Stimulated activated CD4-positive, alpha-beta T cell treated with anti-CD3 and anti-CD28 coated beads, Interleukin-4, amount 100 ng/mL, for 4 hours (primary cell): Measurements from ENCODE around the gene LACTBL1.

Experiments used
- DNase-seq, 2 experiments: peaks; one replicate each; pipeline ENCODE4 v3.0.0-alpha.2; 2020

Gene LACTBL1

GRCh38 chr1:22908880-22909426, 63.7 kb downstream of the LACTBL1 start:
- no peak for DNase-seq

- DNase-seq = no peak
Measured at GRCh38 chr1:22907528-22907927, 65.1 kb downstream of the LACTBL1 start.

GRCh38 chr1:22906968-22907367, 65.7 kb downstream of the LACTBL1 start:
- DNase-seq = no peak

- DNase-seq = no peak
Measured at GRCh38 chr1:22903113-22903512, 69.6 kb downstream of the LACTBL1 start.
